Measurements from ENCODE around the gene TRPC1. TPM values are rescaled to one million over a fixed set of nuclear protein-coding genes. Genes with fewer than 3 reads are reported as not detected.

Gene TRPC1
- total and polyA plus RNA-seq, 7 donors, result 0.41 to 2.1 (median 0.78) TPM

GRCh38 chr3:142808103-142808917 lies 84.5 kb downstream of the TRPC1 start:
- DNase-seq (no peak), ATAC-seq (no peak)
- Histone ChIP-seq H3K4me3 (no peak overlapping the region), H3K4me1 (no peaks in the 10 kb centered on the region), H3K36me3 (ENCODE audit: insufficient read depth in 1 of 2, low read depth in 1 of 2) (peaks cover 0 to 6% of the 10 kb centered on the region in 2 donors), H3K27me3 (ENCODE audit: insufficient read depth in 3 of 3, low read length in 2 of 3) (no peaks in the 10 kb centered on the region), H3K27ac (no peak overlapping the region), H3K9me3 (no peaks in the 10 kb centered on the region)
- TF ChIP-seq CTCF (IDR thresholded peaks at IDR 0.05), result no peak
- intact Hi-C loops (cut with DNase I), result no loop called here
- 84 to 88% (median 88%) methylated on average over 9 of the region's 9 CpGs for WGBS, 3 donors

GRCh38 chr3:142809259-142809658 lies 85.4 kb downstream of the TRPC1 start:
- TF ChIP-seq CTCF (IDR thresholded peaks at IDR 0.05), result no peak
- WGBS, 3 donors, result 78 to 82% (median 79%) methylated on average over 3 of the region's 3 CpGs
- H3K9me3 ChIP-seq, result no peaks in the 10 kb centered on the region
- intact Hi-C loops (cut with DNase I), result no loop called here
- no peak overlapping the region for H3K27ac ChIP-seq
- ATAC-seq (no peak), DNase-seq (no peak)
- no peak overlapping the region for H3K4me3 ChIP-seq
- peaks cover 0 to 5% of the 10 kb centered on the region in 2 donors for H3K36me3 ChIP-seq (ENCODE audit: insufficient read depth in 1 of 2, low read depth in 1 of 2)
- H3K4me1 ChIP-seq, result no peaks in the 10 kb centered on the region
- no peaks in the 10 kb centered on the region for H3K27me3 ChIP-seq (ENCODE audit: insufficient read depth in 3 of 3, low read length in 2 of 3)

- Histone ChIP-seq H3K27me3 (ENCODE audit: insufficient read depth in 3 of 3, low read length in 2 of 3) (no peaks in the 10 kb centered on the region), H3K4me1 (no peaks in the 10 kb centered on the region), H3K4me3 (no peak overlapping the region), H3K9me3 (no peaks in the 10 kb centered on the region), H3K36me3 (ENCODE audit: insufficient read depth in 1 of 2, low read depth in 1 of 2) (no peaks in the 10 kb centered on the region), H3K27ac (no peak overlapping the region)
- TF ChIP-seq CTCF (IDR thresholded peaks at IDR 0.05), result no peak
- DNase-seq, result no peak
- intact Hi-C loops (cut with DNase I), result no loop called here
- 91 to 95% (median 94%) methylated on average over 6 of the region's 6 CpGs for WGBS, 3 donors
- no peak for ATAC-seq
These were observed 92.0 kb downstream of the TRPC1 start for GRCh38 chr3:142815803-142816202.

GRCh38 chr3:142817356-142817755 lies 93.5 kb downstream of the TRPC1 start:
- Histone ChIP-seq H3K9me3 (no peaks in the 10 kb centered on the region), H3K27ac (no peak overlapping the region), H3K4me3 (no peak overlapping the region), H3K4me1 (no peaks in the 10 kb centered on the region), H3K36me3 (ENCODE audit: insufficient read depth in 1 of 2, low read depth in 1 of 2) (no peaks in the 10 kb centered on the region), H3K27me3 (ENCODE audit: insufficient read depth in 3 of 3, low read length in 2 of 3) (no peaks in the 10 kb centered on the region)
- TF ChIP-seq CTCF (IDR thresholded peaks at IDR 0.05), result no peak
- intact Hi-C loops (cut with DNase I), result no loop called here
- WGBS, 3 donors, result 19 to 36% (median 22%) methylated on average over 1 of the region's 1 CpG
- DNase-seq (no peak), ATAC-seq (no peak)

GRCh38 chr3:142817897-142818296 lies 94.1 kb downstream of the TRPC1 start:
- Histone ChIP-seq H3K9me3 (no peaks in the 10 kb centered on the region), H3K4me1 (no peaks in the 10 kb centered on the region), H3K4me3 (no peak overlapping the region), H3K27ac (no peak overlapping the region), H3K27me3 (ENCODE audit: insufficient read depth in 3 of 3, low read length in 2 of 3) (no peaks in the 10 kb centered on the region), H3K36me3 (ENCODE audit: insufficient read depth in 1 of 2, low read depth in 1 of 2) (no peaks in the 10 kb centered on the region)
- DNase-seq (no peak), ATAC-seq (no peak)
- TF ChIP-seq CTCF (IDR thresholded peaks at IDR 0.05), result no peak
- WGBS, 3 donors, result 37 to 48% (median 39%) methylated on average over 7 of the region's 7 CpGs
- intact Hi-C loops (cut with DNase I), result no loop called here

Measured in psoas muscle (tissue), 8 donors.